CD4-positive, alpha-beta T cell treated with Interleukin-4 for 4 hours (primary cell): ENCODE measurements around the gene DOK6.
"Not testable (repeated sequence)": the region's sequence is repeated elsewhere in the genome, so short reads cannot be mapped to it uniquely, and the experiment has no call there.

Source experiments
- DNase-seq: peaks from one replicate; pipeline ENCODE4 v3.0.0-alpha.2; 2020

DOK6 gene

GRCh38 chr18:69830189-69830588 is 429.5 kb downstream of the DOK6 start:
- DNase-seq, result no peak

GRCh38 chr18:69834980-69835379 is 434.3 kb downstream of the DOK6 start:
- not testable (repeated sequence) for DNase-seq

- no peak for DNase-seq
These were observed 437.3 kb downstream of the DOK6 start for GRCh38 chr18:69838003-69838402.

- no peak for DNase-seq
These were observed 438.1 kb downstream of the DOK6 start for GRCh38 chr18:69838620-69839411.

- DNase-seq, result no peak
These were observed 438.8 kb downstream of the DOK6 start for GRCh38 chr18:69839497-69839896.

- no peak for DNase-seq
These were observed 439.3 kb downstream of the DOK6 start for GRCh38 chr18:69840001-69840400.

- no peak for DNase-seq
These were observed 439.8 kb downstream of the DOK6 start for GRCh38 chr18:69840445-69840844.

GRCh38 chr18:69841117-69841516 is 440.4 kb downstream of the DOK6 start:
- DNase-seq, result no peak

GRCh38 chr18:69843015-69843414 is 442.3 kb downstream of the DOK6 start:
- no peak for DNase-seq

- DNase-seq, result no peak
These were observed 444.0 kb downstream of the DOK6 start for GRCh38 chr18:69844656-69845055.

GRCh38 chr18:69845593-69846506 is 445.2 kb downstream of the DOK6 start:
- DNase-seq, result no peak

GRCh38 chr18:69853051-69853450 is 452.4 kb downstream of the DOK6 start:
- DNase-seq, result no peak

GRCh38 chr18:69854455-69854854 is 453.8 kb downstream of the DOK6 start:
- no peak for DNase-seq

GRCh38 chr18:69858897-69859296 is 458.2 kb downstream of the DOK6 start:
- no peak for DNase-seq

- DNase-seq, result not testable (repeated sequence)
These were observed 464.1 kb downstream of the DOK6 start for GRCh38 chr18:69864802-69865201.

GRCh38 chr18:69865776-69866175 is 465.1 kb downstream of the DOK6 start:
- DNase-seq, result no peak

- DNase-seq, result no peak
These were observed 465.5 kb downstream of the DOK6 start for GRCh38 chr18:69866212-69866611.

GRCh38 chr18:69870736-69871135 is 470.0 kb downstream of the DOK6 start:
- DNase-seq, result no peak

- no peak for DNase-seq
These were observed 470.7 kb downstream of the DOK6 start for GRCh38 chr18:69871363-69871762.

- no peak for DNase-seq
These were observed 472.0 kb downstream of the DOK6 start for GRCh38 chr18:69872661-69873060.

- DNase-seq, result no peak
These were observed 473.4 kb downstream of the DOK6 start for GRCh38 chr18:69874058-69874457.

- DNase-seq, result no peak
These were observed 475.8 kb downstream of the DOK6 start for GRCh38 chr18:69876490-69876889.

GRCh38 chr18:69878213-69878933 is 477.7 kb downstream of the DOK6 start:
- DNase-seq, result no peak
